NK-92 treated with Interleukin-12 subunit alpha and Interleukin-12 subunit beta, amount 100 ng/mL, for 24 hours (cell line): ENCODE measurements around the gene SYMPK.

Experiments
- DNase-seq: peaks from one replicate; lab custom pipeline; 2025; lab: John Stamatoyannopoulos, UW

The SYMPK gene

DNA sequence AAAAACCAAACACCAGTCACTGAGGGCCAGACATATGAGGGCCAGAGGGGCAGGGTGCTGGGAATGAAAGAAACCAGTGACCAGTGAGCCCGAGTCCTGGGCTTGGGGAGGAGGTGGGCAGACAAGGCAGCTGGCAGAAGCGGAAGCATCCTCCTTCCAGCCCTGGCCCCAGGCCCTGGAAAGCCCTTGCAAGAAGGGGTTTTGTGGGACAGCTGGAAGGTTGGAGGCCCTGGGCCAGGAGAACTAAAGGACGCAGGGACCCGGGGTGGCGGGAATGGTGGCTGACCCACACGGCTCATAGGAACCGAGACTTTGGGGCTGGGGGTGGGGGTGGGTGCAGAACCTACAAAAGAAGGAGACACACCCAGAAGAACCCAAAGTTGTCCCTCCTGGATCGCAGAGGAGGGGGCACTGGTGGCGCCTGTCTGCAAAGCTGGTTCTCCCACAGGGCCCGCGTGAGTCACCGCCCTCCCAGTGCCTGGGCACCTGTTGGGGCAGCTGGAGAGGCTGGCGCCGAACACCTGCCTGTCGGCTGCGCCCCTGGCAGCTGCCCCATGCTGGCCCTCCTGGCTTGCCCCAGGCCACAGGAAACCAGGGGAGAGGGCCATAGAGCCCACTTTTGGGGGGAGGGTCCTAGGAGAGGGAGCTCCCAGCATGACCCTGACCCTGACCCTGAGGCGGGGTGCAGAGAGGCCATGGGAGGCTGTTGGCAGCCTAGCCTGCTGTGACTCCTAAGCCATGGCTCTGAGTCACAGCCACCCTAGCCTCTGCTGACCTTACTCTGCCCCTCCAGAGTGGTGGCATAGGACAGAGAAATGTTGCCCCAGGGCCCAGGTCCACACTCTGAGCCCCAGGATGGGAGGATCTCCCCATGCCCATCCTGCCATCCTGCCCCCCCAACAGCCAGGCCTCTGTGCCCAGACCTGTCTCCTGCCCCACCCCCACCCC is 81.5 kb downstream of the SYMPK start:
- no peak for DNase-seq

DNA sequence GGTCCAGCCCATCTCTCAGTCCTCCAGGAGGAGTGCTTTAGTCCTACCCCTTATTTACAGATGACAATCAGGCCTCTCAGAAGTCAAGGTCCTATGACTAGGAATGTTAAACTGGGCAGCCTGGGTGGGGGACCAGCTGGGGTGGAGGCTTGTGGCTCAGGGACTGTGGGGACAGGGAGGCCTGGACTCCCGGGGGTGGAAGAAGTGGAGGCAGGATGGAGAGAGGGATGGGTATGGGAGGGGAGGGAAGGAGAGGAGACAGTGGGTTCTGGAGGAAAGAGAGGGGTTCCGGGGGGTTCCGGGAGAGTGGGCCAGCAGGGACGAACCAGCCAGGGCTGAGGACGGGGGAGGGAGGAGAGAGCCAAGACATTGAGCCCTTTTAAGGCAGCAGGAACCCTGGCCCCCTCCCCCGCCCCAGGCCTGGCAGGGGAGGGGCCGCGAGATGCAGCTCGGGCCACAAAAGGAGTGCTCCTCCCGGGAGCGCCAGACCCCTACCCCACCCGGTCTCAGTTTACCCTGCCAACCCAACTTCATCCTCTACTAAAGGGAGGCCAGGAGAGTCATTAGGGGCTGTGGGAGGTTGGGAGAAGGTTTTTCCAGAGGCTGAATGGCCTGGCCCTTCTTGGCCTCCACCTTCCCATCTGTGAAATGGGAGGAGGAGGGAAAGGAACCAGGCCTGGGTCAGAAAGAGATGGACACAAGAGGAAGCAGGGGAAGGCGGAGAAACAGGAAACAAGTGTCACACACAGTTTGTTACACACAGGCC is 82.3 kb downstream of the SYMPK start:
- DNase-seq: no peak

DNA sequence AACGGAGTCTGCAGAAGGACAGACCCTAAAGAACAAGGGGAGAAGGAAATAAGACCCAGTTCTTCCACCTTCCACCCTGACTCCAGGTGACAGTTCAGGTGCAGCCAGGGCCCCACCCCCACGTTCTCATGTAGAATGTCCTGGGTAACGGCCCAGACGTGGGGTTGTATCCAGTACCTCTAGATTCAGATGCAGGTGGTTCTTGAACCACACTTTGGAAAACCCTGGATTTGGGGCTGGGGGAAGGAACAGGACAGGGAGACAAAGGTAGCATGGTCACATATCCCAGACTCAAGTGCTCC is 82.8 kb downstream of the SYMPK start:
- DNase-seq: no peak

DNA sequence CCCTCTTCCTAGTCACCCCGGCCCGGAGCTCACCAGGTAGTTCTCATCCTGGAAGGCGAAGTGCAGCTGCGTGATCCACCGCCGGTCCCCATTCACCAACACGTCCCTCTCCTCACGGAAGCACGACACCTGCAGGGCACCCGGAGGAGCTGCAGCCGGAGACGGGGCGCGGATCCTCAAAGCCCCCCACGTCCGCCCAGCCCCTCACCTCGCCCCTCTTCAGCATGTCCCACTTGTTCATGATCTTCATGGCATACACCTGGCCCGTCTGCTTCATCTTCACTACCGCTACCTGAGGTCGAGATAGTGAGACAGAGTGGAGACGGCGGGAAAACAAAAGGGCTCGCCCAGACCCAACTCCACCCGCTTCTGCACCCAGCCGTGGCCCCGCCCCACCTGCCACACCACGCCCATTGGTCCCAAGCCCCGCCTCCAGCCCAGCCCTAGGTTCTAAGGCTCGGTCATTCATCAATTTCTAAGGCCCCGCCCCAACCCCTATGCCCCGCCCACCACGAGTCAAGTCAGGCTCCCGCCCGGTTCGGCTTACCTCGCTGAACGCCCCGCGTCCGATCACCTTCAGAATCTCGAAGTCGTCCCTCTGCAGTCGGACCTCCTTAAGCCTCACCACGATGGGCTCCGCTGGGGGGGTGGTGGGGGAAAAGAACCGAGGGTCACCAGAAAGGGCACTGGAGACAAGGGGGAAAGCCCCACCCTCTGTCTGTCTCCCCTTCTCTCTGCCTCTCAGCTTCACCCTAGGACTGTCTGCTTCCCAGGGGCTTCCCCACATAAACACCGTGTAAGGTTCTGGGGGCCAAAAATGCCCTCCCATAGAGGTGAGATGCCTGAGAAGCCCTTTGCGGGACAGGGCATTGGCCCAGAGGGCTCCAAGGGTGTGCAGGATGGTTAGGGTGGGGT is 83.5 kb downstream of the SYMPK start:
- no peak for DNase-seq

DNA sequence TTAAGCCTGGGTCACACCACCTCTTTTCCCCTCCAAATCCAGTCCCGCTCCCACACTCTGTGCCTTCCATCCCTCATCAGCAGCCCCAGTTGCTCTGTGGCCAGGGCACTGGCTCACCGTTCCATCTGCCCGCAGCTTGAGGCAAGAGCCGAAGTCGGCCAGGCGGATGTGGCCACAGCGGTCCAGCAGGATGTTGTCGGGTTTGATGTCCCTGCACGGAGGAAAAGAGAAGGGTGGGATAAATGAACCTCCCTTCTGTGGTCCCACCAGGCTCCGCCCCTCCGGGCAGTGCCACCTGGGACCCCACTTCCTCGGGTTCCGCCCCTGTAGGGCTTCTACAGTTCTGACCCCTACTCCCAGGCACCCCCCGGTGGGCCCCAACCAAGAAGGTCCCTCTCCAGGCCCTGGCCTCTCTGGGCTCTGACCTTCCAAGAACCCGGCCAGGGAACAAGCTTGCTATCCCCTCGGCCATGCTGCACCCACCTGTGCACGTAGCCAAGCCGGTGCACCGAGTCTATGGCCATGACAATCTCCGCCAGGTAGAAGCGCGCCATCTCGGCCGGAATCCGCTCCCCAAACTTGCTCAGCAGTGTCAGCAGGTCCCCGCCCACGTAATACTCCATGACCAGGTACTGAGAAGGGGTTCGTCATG is 84.8 kb downstream of the SYMPK start:
- no peak for DNase-seq

DNA sequence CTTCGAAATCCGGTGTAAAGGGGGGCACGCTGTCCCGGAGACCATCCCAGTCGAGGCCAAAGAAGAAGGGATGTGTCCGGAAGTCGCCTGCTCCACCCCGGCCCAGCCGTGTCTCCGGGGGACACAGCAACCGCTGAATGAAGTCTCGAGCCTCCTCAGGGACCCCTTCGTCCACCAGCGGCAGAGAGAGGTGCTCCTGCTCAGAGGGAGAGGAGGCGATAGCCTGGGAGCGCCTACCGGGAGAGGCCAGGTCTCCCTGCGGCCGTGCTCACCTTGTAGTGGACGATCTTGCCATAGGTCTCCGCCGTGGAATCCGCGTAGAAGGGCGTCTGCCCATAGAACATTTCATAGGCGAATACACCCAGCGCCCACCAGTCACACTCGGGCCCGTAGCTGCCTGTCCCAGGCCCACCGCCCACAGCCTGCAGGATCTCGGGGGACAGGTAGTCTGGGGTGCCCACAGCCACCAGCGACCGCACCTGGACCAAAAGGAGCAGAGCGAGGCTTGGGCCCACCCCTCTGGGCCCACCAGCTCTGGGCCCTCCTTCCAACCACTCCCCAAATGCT is 85.5 kb downstream of the SYMPK start:
- no peak for DNase-seq

DNA sequence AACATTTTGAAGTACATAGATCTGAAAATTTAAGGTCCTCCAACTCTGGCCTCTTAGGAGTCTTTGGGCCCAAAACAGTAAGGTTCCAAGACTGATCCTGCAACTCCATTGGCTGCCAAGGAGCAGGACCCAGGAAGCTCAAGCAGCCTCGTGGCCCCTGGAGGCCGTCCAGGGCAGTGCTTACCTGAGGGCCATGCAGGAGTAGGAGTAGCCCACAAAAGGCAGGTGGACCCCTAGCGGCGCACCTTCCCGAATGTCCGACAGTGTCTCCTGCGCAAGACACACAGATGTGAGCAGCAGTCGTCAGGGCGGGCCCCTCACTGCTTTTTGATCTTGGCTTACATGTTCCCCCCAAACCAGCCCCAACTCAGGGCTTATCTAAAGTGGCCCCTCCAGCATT is 88.2 kb downstream of the SYMPK start:
- DNase-seq: no peak

DNA sequence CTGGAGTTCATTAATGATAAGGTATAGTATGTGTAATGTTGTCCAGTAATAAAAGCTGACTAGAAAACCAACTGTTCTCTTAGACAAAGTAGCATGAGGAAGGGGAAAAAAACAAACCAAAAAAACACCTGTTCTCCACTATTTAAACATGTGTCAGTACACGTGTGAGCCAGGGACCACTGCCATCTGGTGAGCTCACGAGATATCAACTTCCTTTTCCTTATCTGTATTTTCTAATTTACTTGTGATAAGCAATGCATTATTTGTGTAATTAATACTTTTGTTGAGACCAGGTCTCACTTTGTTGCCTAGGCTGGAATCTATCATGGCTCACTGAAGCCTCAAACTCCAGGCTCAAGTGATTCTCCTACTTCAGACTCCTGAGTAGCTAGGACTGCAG is 89.6 kb downstream of the SYMPK start:
- no peak for DNase-seq

DNA sequence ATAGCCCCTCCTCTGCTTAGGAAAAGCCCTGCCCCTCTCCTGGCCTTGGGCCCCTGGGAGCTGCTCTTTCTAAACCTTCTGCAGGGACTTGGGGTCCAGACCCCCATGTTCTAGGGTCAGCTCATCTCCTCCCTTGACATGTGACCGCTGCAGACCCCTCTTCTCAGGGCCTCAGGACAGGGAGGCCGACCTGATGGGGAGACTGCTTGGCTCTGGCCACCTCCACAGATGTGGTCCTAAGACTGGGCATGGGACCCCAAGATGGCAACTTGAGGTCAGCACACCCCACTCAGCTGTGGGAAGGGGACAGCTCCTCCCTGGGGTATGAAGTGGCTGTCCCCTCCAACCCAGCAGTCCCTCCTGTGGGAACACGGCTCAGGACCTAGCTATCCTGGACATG is 90.0 kb downstream of the SYMPK start:
- DNase-seq: no peak

DNA sequence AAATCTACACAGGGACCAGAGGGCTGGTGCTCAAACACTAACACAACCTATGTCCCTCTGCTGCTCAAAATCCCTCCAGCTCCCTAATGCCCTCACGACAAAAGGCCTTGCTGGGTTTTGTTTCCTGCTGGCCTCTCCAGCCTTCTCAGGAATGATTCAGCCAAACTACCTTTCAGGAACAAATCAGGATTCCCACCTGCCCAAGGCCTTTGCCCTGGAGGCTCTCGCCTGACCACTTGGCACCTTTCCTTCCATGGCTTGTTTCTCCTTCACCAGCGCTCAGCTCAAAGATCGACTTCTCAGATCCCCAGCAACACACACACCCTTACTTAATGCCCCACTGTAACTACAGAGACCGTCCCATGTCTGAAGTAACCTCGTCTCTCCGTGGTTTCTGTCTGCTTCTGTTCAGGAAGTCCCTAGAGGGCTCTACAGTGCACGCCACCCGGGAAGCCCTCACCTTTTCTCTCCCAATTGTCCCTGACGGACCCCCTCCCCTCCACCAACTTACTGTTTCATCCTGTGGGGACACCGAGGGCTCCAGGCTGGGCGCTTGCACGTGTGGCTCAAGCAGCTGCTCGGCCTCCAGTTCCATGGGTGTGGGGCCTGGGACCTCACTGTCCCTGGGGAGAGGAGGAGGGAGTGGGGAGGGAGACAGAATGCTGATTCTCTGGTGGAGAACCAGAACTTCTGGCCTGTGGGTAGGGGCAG is 90.7 kb downstream of the SYMPK start:
- no peak for DNase-seq

DNA sequence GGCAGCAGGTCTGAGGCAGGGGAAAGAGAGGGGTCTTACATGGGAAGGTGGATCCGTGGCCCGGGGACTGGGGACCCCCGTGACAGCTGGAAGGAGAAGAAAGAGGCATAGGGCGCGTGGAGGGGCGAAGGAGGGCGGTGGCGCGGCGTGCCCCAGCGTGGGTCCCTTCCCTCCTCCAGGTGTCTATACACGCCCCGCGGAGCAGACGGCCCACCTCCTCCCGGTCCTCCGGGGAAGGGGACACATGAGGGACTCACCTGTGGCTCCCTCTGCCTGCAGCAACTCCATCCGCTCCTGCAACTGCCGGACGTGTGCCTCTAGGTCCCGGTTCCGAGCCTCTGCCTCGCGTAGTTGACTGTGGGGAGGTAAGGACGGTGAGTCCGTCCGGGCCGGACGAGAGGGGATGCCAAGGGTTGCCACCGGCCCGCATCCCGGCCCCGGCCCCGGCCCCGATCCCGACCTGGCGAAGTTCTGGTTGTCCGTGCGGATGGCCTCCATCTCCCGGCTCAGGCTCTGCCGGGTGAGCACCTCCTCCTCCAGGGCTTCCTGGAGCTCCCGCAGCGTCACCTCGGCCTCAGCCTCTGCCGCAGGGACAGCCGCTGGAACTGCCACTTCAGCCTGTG is 91.5 kb downstream of the SYMPK start:
- no peak for DNase-seq

DNA sequence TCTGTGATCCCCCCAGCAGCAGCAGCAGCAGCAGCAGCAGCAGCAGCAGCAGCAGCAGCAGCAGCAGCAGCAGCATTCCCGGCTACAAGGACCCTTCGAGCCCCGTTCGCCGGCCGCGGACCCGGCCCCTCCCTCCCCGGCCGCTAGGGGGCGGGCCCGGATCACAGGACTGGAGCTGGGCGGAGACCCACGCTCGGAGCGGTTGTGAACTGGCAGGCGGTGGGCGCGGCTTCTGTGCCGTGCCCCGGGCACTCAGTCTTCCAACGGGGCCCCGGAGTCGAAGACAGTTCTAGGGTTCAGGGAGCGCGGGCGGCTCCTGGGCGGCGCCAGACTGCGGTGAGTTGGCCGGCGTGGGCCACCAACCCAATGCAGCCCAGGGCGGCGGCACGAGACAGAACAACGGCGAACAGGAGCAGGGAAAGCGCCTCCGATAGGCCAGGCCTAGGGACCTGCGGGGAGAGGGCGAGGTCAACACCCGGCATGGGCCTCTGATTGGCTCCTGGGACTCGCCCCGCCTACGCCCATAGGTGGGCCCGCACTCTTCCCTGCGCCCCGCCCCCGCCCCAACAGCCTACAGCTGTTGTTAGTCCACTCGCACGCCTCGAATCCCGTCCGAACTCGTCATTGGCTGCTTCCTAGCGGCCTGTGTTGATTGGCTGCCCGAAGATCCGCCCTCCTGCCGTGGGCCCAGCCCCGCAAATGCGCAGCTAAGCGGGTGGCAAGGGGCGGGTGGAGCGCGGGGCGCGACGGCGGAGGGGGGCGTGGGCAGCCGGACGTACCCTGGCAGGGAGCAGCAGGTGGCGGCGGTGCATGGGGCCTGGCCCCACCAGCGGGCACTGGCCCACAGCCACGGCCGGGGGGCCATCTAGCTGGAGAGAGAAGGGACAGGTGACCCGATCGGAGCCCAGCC is 92.5 kb downstream of the SYMPK start:
- peak; percentile 78 for DNase-seq

DNA sequence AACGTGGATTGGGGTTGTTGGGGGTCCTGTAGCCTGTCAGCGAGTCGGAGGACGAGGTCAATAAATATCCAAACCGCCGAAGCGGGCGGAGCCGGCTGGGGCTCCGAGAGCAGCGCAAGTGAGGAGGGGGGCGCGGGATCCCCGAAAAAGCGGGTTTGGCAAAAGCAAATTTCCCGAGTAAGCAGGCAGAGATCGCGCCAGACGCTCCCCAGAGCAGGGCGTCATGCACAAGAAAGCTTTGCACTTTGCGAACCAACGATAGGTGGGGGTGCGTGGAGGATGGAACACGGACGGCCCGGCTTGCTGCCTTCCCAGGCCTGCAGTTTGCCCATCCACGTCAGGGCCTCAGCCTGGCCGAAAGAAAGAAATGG is 93.1 kb downstream of the SYMPK start:
- DNase-seq: peak; percentile 56

DNA sequence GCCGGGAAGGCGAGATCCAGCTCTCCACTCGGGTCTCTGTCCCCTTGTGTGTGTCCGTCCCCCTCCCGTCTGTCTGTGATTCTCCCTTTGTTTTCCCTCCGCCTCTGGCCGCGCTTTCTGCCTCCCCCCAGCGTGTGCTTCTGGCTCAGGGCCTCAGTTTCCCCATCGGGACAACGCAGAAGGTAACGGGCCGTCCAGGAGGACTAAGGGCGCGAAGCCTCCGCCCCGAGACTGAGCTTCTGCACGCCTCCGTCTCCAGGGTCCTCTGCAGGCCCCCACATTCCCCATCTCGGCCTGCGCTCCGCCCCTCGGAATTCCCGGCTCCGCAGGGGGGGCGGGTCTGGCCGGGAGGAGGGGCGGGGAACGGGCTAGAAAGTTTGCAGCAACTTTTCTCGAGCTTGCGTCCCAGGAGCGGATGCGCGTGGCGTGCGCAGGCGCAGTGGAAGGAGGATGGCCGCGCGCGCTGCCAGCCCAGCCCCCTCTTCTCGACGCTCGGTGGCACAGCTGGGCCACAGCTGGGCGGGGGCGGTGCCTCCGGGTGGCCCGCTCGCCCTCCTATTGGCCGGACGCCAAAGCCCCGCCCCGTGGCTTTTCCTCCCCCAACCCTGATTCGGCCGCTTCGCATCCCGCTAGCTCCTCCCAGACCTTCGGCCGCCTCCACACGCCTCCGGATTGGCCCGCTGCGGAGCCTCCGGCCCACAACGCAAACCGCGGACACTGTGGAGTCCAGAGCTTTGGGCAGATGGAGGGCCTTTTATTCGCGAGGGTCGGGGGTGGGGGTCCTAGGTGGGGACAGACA is 93.8 kb downstream of the SYMPK start, which contains the start of gene SIX5:
SIX5 (minus strand) TSS at position 269 of the 799 bp plus-strand sequence. CDS start 408 bp downstream, outside the sequence.
- peak; percentile 96 for DNase-seq

DNA sequence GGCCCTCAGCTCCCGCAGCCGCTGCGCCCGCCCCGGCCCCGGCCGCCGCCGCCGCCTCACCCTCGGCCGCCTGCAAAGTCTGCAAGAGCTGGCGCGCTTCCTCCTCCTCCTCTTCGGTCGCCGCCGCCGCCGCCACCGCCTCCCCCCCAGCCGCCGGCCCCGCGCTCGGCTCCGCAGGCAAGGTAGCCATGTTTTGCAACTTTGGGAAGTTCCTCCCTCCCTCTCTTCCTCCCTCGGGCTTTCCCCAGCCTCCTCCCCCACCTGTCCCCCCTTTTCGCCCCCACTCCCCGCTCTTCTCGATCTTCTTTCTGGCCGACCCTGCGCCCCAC is 94.3 kb downstream of the SYMPK start:
- no peak for DNase-seq

DNA sequence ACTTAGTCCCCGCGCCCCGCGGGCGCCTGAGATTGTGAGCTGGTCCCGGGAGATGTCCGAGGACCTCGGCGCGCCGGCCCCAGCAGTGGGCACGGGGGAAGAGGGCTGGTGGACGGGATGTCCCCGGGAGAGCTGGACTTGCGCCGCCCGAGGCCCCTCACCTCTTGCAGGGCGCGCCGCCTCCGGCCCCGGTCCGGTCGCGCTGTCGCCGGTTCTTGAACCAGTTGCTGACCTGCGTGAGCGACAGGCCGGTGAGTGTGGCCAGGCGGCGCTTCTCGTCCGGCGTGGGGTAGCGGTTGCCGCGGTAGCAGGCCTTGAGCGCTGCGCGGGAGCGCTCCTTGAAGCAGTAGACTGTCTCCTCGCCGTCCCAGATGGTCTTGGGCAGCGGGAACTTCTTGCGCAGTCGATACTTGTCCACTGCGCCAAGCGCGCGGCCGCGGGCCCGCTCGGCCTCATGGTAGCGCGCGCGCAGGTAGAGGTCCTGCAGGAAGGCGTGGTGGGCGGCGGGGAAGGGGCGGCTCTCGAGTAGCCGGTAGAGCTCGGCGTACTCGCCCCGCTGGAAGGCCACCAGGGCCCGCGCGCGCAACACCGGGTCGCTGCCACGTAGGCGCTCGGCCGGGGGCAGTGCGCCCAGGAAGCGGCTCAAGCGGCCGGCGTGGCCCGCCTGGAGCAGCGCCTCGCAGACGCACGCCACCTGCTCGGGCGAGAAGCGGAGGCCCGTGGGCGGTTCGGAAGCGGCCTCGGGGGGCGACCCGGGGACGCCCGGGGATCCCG is 94.9 kb downstream of the SYMPK start:
- no peak for DNase-seq

DNA sequence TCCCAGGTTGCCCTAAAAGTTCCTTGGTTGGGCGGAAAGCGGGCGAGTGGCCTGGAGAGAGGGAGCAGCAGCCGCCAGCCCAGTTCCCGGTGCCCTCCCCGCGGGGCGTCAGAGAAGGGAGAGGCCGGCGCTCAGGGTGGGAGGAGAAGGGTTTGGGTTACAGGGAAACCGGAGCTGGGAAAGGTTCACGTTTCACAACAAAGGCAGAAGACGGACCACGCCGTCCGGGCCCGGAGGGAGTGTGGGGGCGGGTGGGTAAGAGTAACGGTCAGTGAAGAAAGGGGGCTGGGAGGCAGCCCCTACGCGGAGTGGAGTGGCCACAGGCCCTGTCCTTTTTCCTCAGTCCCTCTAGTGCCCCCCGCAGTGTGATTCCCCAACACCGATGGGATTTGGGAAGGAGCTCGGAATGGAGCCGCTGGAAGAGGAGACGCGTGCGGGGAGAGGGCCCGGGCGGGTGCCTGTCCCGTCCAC is 95.5 kb downstream of the SYMPK start:
- no peak for DNase-seq
